Prostate gland (tissue), 2 donors: ENCODE results near the gene ZNF536.

Experiments
- CTCF ChIP-seq, 4 experiments: fragments of 200-600 bp in 2 of 4; fragments of 450-650 bp in 2 of 4; sonication (generic) in 2 of 4; IDR thresholded peaks; 1 replicate in 3 of 4; 2 replicates in 1 of 4; pipeline ENCODE4 v1.5.1; 2016 to 2019; ENCODE audit warnings: antibody characterized with exemption in 4 of 4, mild to moderate bottlenecking in 2 of 4, moderate library complexity in 2 of 4
- POLR2A ChIP-seq: fragments of 450-650 bp; IDR thresholded peaks from one replicate; pipeline ENCODE4 v1.6.1; 2016; ENCODE audit warnings: antibody characterized with exemption, mild to moderate bottlenecking
- POLR2AphosphoS5 ChIP-seq: sonication (generic); formaldehyde crosslinking; IDR thresholded peaks from one replicate; pipeline ENCODE4 v1.6.1; 2017; ENCODE audit warnings: antibody characterized with exemption

GRCh38 chr19:30490760-30491159 is 118.6 kb downstream of the ZNF536 start:
- TF ChIP-seq CTCF (IDR thresholded peaks at IDR 0.05) (no peak), POLR2A (no peak), POLR2AphosphoS5 (no peak)
